DMS53 (cell line): ENCODE measurements around the gene KCNIP3.
A peak's percentile ranks its signal among the peaks of the same experiment; 100 is the strongest.

ENCODE experiments used
- DNase-seq: peaks from one replicate; lab custom pipeline; 2025; lab: John Stamatoyannopoulos, UW

The KCNIP3 gene

GRCh38 chr2:95327861-95328260 lies 30.7 kb downstream of the KCNIP3 start:
- no peak for DNase-seq

DNA sequence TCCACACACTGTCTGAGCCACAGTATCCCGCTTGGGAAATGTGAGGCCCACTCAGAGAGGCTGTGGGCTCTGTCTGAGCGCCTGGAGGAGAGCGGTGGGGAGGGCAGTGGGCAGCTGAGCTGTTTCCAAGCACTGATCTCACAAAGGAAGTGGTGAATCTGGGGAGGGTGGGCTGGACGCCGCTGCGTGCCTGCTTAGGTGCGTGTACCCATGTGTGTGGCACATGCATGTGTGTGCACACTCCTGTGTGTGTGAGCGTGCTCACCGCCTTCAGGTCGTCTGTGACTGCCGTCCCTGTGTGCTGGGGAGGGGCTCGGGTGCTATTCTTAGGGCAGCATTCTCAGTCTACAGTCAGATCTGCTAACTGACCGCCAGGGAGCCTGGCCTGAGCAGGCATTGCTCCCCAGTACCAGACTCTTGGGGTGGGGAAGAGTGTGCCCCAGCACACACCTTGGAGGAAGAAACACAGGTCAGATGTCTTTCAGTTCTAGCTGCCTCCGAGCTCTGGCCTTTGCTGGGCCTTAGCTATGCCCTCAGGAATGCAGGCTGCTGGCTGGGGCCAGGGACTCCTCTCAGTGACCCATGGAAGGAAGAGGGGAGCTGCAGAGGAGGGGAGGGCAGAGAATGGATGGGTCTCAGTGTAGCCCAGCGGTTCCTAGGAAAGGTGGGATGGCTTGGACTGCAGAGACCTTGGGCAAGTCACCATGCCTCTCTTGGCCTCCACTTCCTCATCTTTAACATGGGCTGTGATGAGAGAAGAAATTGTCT lies 31.4 kb downstream of the KCNIP3 start:
- DNase-seq: no peak

GRCh38 chr2:95329401-95329800 lies 32.3 kb downstream of the KCNIP3 start:
- DNase-seq: no peak

DNA sequence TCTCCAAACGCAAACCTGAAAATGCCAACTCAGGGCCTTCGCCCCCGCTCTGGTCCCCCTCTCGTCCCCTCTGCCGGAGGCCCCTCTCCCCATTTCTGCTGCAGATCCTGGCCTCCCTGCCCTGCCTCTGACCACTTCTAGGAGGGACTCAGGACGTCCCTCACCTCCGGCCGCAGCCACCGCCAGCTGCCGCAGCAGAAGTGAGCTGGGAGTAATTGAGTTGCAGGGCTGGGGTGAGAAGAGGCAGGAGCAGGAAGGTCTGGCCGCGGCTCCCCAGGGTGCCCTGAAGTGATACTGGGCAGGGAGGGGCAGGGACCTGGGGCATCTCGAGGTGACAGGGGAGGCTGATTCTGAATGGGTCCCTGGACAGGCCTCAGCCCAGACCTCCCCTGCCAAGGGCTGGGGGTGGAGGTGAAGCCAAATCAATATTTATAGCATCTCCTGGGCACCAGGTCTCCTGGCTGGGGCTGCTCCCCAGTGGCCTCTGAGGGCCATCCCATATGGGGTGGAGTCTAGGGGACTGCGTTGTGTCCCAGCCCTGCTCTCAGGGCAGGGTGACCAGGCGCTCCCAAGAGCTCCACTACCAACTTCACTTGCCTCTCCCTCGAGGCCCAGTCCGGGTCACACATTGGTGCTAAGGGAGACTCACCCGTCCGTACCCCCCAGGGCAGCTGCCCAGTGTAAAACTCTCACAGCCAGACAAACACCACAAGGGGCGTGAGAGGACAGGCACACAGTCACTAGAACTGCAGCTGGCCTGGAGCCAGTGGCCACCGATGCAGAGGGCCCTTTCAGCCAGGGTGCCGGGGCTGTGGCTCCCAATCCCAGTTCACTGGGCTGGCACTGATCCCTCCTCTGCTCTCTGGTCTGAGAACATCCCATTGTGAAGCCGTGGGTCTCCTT lies 33.0 kb downstream of the KCNIP3 start:
- DNase-seq: no peak

GRCh38 chr2:95330794-95331338 lies 33.7 kb downstream of the KCNIP3 start:
- no peak for DNase-seq

DNA sequence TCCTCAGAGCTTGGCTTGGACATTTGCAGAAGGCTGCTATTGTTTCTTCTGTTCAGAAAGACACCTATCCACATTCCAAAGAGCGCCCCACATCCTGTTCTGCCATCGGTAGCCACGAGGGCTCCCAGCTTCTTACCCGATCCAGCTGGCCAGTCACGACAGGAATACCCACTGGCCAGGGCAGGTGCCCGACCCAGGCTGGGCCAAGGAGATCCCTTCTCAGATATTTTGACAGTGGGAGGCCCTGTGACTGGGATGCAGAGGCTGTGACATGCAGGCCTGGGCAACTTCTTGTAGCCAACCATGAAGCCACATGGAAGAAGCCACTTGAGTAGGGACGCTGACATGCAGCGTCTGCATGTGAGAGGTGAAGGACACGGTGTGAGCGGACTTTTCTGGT lies 34.5 kb downstream of the KCNIP3 start:
- DNase-seq: no peak

GRCh38 chr2:95332036-95332435 lies 34.9 kb downstream of the KCNIP3 start:
- no peak for DNase-seq

GRCh38 chr2:95333056-95333455 lies 35.9 kb downstream of the KCNIP3 start:
- DNase-seq: no peak

GRCh38 chr2:95333888-95334338 lies 36.8 kb downstream of the KCNIP3 start:
- DNase-seq: peak; percentile 21

DNA sequence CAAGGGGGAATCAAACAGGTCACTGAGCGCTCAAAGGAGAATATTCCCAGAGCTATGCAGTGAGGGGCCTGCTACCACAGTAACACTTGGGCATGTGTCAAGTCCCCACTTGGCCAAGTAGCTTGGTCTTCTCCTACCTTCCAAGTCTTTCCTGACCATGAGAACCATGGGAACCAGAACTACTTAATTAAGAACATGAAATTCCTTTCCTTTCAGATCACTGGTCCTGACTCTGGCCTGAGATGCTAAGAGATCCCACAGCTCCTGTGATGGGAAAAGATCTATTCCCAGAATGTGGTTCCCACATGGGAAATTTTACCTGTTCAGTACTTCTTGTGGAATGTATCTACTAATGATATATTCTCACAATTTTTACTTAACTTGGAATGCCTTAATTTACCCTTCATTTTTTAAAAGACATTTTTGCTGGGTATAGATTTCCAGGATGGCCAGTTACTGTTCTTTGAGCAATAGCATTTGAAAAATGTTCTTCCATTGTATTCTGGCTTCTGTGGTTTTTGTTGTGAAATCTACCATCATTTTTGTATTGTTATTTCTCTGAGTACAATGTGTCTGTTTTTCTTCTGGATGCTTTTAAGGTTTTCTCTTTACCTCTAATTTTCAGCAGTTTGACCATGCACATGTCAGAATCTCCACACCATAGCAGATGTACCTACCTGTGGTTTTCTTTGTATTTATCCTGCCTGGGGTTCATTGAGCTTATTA lies 37.9 kb downstream of the KCNIP3 start:
- no peak for DNase-seq

GRCh38 chr2:95336406-95336805 lies 39.3 kb downstream of the KCNIP3 start:
- no peak for DNase-seq

GRCh38 chr2:95337829-95338228 lies 40.7 kb downstream of the KCNIP3 start:
- no peak for DNase-seq

DNA sequence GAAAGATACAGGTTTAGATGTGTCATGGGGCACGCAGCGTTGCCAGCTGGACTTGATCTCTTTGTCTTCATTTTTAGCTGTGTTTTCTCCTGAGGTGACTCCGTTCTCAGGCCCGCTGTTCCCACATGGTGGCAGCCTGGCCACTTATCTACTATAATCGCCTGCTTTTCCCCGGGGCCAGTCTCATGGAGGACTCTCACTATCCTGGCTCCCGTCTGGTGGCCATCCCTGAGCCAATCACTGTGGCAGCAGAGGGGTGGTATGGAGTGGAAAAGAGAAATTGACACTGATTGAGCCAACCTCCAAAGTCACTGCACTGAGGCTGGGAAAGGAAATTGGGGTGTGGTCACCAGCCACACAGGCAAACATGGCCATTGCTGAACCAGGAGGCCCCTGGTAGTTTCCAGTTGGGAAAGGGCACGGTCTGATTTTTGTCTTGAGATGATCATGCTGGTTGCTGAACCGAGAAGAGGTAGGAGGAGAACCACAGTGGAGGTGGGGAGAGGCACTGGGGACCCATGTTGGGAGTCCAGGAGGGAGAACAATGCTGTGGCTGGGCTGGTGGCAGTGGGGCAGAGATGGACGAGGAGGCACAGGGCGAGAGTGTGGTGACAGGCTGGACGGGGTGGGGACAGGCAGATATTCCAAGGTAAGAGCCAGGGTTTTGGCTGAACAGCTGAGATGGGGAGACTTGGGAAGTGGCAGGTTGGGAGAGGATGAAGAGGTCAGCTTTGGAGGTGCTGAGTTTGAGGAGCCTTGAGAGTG lies 45.6 kb downstream of the KCNIP3 start:
- no peak for DNase-seq

- no peak for DNase-seq
Observed at GRCh38 chr2:95343429-95344214, 46.5 kb downstream of the KCNIP3 start.

DNA sequence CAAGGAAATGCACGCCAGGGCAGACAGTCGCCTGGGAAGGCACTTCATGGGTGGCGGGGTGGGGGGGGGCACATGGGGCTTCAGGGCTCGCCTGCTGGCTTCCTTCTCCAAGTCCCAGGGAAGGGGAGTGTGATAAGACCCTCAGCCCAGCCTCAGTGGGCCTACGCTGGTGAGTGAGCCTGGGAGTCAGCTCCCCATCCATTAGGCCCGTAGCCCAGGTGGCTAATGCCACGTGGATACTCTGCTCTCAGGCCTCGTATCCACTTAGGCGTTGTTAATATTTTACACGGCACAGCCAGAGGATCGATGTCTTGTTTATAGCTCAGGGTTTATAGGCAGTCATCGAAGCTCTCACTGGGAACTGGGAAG lies 47.1 kb downstream of the KCNIP3 start:
- peak; percentile 19 for DNase-seq

- no peak for DNase-seq
Observed at GRCh38 chr2:95344656-95345055, 47.5 kb downstream of the KCNIP3 start.

- no peak for DNase-seq
Observed at GRCh38 chr2:95345081-95345562, 48.0 kb downstream of the KCNIP3 start.

DNA sequence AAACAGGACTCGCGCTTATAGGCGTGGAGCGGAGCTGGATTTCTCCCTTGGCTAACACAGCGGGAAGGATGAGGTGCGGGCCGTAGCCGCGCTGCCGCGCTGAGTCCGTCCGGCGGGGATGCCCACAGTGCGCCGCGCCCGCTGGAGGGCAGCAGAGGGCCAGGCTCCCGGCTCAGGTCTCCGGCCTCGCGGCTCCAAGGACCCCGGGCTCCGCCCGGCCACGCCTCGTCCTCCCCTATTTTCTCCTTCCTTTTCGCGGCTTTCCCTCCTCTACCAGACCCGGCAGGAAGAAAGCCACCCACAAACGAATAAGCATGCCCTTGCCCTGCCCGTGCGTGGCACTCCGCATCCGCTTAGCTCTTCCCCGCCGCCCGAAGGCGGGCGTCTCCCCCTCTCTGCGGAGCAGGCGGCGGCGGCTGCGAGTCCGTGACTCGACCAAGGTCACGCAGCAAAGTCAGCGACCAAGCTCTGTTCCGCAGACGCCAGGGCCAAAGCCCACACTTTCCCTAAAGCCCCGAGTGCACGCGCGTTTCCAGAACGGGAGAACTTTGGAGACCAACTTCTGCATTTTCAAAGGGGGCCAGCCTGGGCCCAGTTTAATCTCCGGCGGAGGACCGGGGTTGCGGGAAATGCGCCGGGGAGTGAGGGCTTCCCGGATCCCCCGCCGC lies 48.5 kb downstream of the KCNIP3 start:
- DNase-seq: peak; percentile 94

- peak; percentile 78 for DNase-seq
Observed at GRCh38 chr2:95346231-95346737, 49.1 kb downstream of the KCNIP3 start.
